Breast epithelium (tissue), 3 donors: Measurements from ENCODE around the gene DIRAS1.

Source experiments
- POLR2A ChIP-seq: fragments of 450-650 bp; IDR thresholded peaks from one replicate; pipeline ENCODE4 v1.6.1; 2016; ENCODE audit warnings: antibody characterized with exemption, mild to moderate bottlenecking, moderate library complexity
- POLR2AphosphoS5 ChIP-seq, 3 donors: sonication (generic); formaldehyde crosslinking; IDR thresholded peaks; one replicate each; pipeline ENCODE4 v1.6.1; 2017; ENCODE audit warnings: antibody characterized with exemption in 3 of 3
- TF ChIP-seq, protein P1 (sequence below), 3 donors: fragments of 450-650 bp; IDR thresholded peaks; one replicate each; pipeline ENCODE4 v1.5.1; 2016 to 2017; ENCODE audit warnings: antibody characterized with exemption in 3 of 3, mild to moderate bottlenecking in 3 of 3, moderate library complexity in 3 of 3

GRCh38 chr19:2721570-2722540 lies 683 bp upstream of the DIRAS1 start:
- TF ChIP-seq, protein P1, sequence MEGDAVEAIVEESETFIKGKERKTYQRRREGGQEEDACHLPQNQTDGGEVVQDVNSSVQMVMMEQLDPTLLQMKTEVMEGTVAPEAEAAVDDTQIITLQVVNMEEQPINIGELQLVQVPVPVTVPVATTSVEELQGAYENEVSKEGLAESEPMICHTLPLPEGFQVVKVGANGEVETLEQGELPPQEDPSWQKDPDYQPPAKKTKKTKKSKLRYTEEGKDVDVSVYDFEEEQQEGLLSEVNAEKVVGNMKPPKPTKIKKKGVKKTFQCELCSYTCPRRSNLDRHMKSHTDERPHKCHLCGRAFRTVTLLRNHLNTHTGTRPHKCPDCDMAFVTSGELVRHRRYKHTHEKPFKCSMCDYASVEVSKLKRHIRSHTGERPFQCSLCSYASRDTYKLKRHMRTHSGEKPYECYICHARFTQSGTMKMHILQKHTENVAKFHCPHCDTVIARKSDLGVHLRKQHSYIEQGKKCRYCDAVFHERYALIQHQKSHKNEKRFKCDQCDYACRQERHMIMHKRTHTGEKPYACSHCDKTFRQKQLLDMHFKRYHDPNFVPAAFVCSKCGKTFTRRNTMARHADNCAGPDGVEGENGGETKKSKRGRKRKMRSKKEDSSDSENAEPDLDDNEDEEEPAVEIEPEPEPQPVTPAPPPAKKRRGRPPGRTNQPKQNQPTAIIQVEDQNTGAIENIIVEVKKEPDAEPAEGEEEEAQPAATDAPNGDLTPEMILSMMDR (IDR thresholded peaks at IDR 0.05), result no peak
- TF ChIP-seq POLR2AphosphoS5 (IDR thresholded peaks at IDR 0.05) (no peak), POLR2A (no peak)
